Muscle layer of colon (tissue), 2 donors: Measurements from ENCODE around the gene ACSS1.

Source experiments
- H3K27ac ChIP-seq: one replicate; pipeline ENCODE4 v1.7.0; 2013; ENCODE audit warnings: low read depth, mild to moderate bottlenecking, low read length, moderate library complexity
- H3K27me3 ChIP-seq, 2 donors: one replicate each; pipeline ENCODE4 v1.7.0; 2013; ENCODE audit warnings: low read length in 2 of 2, mild to moderate bottlenecking in 2 of 2; ENCODE audit not compliant: insufficient read depth in 2 of 2, control insufficient read depth in 1 of 2
- H3K36me3 ChIP-seq: one replicate; pipeline ENCODE4 v1.7.0; 2013; ENCODE audit warnings: mild to moderate bottlenecking, low read length; ENCODE audit not compliant: insufficient read depth
- H3K4me1 ChIP-seq: one replicate; pipeline ENCODE4 v1.7.0; 2013; ENCODE audit warnings: mild to moderate bottlenecking, low read length; ENCODE audit not compliant: insufficient read depth
- H3K4me3 ChIP-seq, 2 donors: one replicate each; pipeline ENCODE4 v1.7.0; 2013; ENCODE audit warnings: low read length in 2 of 2, low read depth in 1 of 2, mild to moderate bottlenecking in 1 of 2, moderate library complexity in 1 of 2
- H3K9ac ChIP-seq: one replicate; pipeline ENCODE4 v1.7.0; 2013; ENCODE audit warnings: low read length
- H3K9me3 ChIP-seq: one replicate; pipeline ENCODE4 v1.7.0; 2013; ENCODE audit warnings: mild to moderate bottlenecking, low read length
- donor health status: abdominal sarcoma.
- donor health status: Adenocarcinoma of cecum.

Gene ACSS1

GRCh38 chr20:25064561-25065071, 6.7 kb upstream of the ACSS1 start:
- peaks cover 11% of the 10 kb centered on the region for H3K4me1 ChIP-seq
- no peak overlapping the region for H3K27ac ChIP-seq
- H3K4me3 ChIP-seq, result no peak overlapping the region
- no peak overlapping the region for H3K9ac ChIP-seq
- peaks cover 0 to 5% of the 10 kb centered on the region in 2 donors for H3K27me3 ChIP-seq
- H3K9me3 ChIP-seq, result no peaks in the 10 kb centered on the region
- no peaks in the 10 kb centered on the region for H3K36me3 ChIP-seq

DNA sequence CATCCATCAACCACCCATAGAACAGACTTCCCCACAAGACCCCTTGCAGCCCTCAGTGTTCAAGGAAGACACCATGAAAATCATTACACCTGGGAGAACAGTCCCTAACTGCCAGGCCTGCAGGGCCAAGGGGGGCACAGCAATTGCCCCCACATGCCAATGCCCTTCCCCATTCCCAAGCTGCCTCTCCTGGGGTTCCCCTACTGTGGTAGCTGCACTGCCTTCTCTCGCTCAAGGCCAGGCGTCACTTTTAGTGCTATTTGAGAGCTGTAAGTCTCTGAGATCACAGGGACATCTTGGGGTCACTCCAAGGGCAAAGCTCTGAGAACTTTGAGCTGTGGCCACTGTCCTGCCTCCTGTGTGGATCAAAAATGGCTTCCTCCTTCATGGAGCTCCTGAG, 6.0 kb upstream of the ACSS1 start:
- Histone ChIP-seq H3K27ac (no peak overlapping the region), H3K27me3 (no peaks in the 10 kb centered on the region), H3K4me3 (no peak overlapping the region), H3K4me1 (peaks cover 17% of the 10 kb centered on the region), H3K36me3 (no peaks in the 10 kb centered on the region), H3K9me3 (no peaks in the 10 kb centered on the region), H3K9ac (no peak overlapping the region)

DNA sequence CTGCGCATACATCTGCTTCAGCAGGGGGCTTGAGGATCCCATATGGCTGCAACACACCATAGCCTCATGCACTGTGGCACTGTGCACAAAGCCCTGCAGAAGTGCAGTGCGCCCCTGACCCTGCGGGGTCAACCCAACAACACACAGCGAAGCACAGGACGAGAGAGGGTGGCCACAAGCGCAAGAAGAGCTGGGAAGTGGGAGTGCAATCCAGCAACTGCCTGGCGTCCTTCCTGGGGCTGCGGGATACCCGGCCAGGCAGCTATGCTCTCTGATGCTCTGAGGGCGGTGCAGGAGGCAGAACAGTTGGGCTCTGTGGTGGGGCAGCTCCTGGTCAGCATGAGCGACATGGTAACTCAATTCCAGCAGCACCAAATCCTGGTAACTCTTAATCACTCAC, 5.6 kb upstream of the ACSS1 start:
- H3K27ac ChIP-seq, result no peak overlapping the region
- H3K4me1 ChIP-seq, result peaks cover 19% of the 10 kb centered on the region

GRCh38 chr20:25062841-25063240, 4.9 kb upstream of the ACSS1 start:
- Histone ChIP-seq H3K4me1 (peaks cover 19% of the 10 kb centered on the region), H3K36me3 (no peaks in the 10 kb centered on the region), H3K9me3 (no peaks in the 10 kb centered on the region), H3K4me3 (no peak overlapping the region), H3K27me3 (no peaks in the 10 kb centered on the region), H3K9ac (no peak overlapping the region), H3K27ac (no peak overlapping the region)

More for the DNA sequence above, 5.6 kb upstream of the ACSS1 start:
- H3K27me3 ChIP-seq, result no peaks in the 10 kb centered on the region
- no peaks in the 10 kb centered on the region for H3K36me3 ChIP-seq
- no peaks in the 10 kb centered on the region for H3K9me3 ChIP-seq
- no peak overlapping the region for H3K4me3 ChIP-seq
- H3K9ac ChIP-seq, result no peak overlapping the region

GRCh38 chr20:25061821-25062530, 4.0 kb upstream of the ACSS1 start:
- Histone ChIP-seq H3K9me3 (no peaks in the 10 kb centered on the region), H3K27ac (no peak overlapping the region), H3K4me1 (peaks cover 19% of the 10 kb centered on the region)

DNA sequence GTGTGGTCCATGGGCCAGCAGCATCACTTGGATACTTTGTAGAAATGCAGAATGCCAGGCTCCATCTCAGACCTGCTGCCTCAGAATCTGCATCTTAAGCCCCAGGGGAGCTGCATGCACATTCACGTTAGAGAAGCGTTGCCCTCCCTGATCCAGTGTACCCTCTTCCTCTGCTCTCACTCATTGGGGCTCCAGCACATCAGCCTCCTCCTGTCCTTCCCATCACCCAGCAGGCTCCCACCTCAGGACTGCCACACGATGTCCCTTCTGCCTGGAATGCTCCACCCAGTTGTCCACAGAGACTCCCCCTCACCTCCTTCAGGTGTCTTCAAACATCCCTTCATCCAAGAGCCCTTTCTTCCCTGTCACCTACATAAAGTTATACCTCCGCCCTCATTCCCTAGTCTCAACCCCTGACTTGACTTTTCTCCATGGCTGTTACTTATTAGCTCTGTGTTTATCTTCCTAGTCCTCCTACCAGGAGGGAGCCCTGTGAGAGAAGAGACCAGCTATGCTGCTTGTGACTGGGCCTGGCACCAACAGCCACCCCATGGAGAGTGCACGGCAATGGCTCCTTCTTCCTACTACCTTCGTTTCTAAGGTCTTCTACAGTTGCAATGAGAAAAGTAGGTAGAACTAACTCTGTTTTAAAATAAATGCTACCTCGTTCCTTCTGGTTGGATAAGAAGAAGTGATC, 3.3 kb upstream of the ACSS1 start:
- Histone ChIP-seq H3K27me3 (no peaks in the 10 kb centered on the region), H3K4me1 (peaks cover 25% of the 10 kb centered on the region), H3K4me3 (no peak overlapping the region), H3K36me3 (no peaks in the 10 kb centered on the region), H3K27ac (no peak overlapping the region), H3K9me3 (no peaks in the 10 kb centered on the region), H3K9ac (no peak overlapping the region)

More at GRCh38 chr20:25061821-25062530, 4.0 kb upstream of the ACSS1 start:
- Histone ChIP-seq H3K27me3 (no peaks in the 10 kb centered on the region), H3K4me3 (no peak overlapping the region), H3K9ac (no peak overlapping the region), H3K36me3 (no peaks in the 10 kb centered on the region)

DNA sequence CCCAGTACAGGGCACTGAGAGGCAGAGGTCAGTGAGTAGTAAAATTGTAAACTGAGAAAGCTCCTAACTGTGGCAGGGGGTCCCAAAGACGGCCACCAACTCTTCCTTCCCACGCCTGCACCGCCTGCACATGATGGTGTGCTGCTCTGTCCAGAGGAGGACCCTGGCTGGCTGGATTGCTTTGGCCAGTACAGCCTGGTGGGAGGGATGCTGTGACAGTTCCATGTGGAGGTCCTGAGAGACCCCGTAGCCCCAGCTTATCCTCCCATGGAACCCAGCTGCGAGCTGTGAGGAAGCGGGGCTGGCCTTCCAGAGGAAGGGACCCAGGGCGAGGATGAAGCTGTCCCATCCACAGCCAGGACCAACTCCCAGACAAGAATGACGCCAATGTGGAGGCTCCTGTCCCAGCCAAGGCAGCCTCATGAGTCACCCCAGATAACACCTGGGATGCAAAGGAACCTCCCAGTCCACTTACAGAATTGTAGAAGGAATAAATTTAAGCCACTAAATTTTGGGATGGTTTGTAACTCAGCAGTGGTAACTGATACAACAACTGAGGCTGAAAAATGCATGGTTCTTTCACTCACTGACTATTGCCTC, 2.0 kb upstream of the ACSS1 start:
- Histone ChIP-seq H3K9me3 (no peaks in the 10 kb centered on the region), H3K4me1 (peaks cover 29% of the 10 kb centered on the region), H3K9ac (no peak overlapping the region), H3K36me3 (no peaks in the 10 kb centered on the region), H3K27ac (peak overlapping the region; percentile 94), H3K27me3 (no peaks in the 10 kb centered on the region), H3K4me3 (no peak overlapping the region)

DNA sequence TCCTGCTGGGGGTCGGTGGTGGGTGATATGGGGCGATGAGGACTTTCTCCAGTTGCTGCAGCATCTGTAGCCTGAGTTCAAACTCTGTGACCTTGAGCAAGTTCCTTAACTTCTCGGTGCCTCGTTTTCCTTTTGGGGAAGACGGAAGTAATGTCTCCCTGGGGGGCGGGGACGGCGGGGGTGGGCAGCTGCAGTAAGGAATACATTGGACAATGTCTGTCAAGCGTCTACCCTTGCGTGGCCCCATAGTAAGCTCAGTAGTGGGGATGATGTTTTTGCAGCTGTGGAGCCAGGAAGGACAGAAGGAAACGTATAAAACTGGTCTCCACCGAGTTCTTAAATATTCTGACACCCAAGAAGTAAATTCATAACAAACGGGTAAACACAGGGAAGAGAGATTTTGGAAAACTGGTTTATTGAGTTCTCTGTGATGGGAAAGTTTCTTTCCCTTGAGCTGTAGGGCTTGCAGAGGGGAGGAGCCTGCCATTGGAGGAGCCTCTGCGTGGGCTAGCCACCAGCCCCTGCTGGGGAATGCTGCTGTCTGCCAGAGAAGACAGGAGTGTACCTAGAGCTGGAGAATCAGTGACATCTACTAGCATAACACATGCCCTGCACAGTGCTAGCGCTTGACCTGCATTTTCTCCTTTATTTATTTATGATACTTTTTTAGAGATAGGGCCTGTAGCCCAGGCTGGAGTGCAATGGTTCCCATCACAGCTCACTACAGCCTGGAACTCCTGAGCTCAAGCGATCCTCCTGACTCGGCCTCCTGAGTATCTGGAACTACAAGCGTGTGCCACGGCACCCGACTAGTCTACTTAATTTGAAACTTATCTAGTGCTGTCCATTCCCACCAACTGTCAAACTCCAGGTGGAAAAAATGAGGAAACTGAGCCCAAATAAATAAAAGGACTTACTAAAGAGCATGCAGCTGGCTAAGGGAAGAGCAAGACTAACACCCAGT, 1.2 kb upstream of the ACSS1 start:
- Histone ChIP-seq H3K36me3 (no peaks in the 10 kb centered on the region), H3K27me3 (no peaks in the 10 kb centered on the region), H3K4me1 (peaks cover 38% of the 10 kb centered on the region), H3K4me3 (peak overlapping the region; percentile 80 to 89), H3K9ac (peak overlapping the region; percentile 52), H3K27ac (peak overlapping the region; percentile 94), H3K9me3 (no peaks in the 10 kb centered on the region)

DNA sequence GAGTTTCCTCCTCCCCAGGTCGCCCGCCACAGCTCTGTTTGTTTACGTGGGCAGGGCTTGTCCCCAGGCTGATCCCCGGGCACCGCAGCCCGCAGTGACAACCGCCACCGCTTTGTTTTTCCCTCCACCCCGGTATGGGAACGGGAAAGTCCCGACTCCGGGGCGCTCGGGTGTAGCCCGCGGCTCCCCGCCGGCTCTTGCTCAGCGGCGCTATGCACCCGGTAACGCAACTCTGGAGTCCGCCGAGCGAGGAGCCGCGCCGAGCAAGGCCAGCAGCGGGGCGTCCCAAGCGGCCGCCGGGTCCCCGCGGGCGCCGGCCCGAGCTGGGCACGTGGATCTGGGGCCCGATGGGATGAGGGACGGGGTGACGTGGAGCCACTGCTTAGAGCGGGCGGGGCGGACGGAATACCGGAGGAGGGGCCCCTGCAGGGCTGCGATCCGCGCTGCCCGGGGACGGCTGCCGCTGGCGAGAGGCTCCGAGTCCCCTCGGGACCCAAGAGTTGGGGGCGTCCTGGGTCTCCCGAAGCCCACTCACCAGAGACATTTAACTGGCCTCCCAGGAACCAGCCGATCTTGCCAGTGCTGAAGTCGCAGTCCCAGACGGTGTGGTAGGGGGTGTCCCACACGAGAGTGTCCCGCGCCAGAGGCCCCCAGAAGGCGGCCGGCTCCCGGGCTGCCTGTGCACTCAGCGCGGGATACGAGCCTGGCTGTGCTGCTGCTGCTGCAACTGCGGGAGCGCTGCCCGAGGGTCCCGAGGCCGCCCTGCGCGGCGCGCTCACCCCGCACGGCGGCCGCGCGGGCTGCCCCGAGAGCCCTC, 497 bp downstream of the ACSS1 start:
- Histone ChIP-seq H3K4me3 (peak overlapping the region; percentile 80 to 89), H3K4me1 (peaks cover 54% of the 10 kb centered on the region), H3K27ac (peak overlapping the region; percentile 94), H3K36me3 (no peaks in the 10 kb centered on the region), H3K27me3 (no peaks in the 10 kb centered on the region), H3K9me3 (no peaks in the 10 kb centered on the region), H3K9ac (peak overlapping the region; percentile 45)

- Histone ChIP-seq H3K36me3 (no peaks in the 10 kb centered on the region), H3K4me1 (peaks cover 61% of the 10 kb centered on the region), H3K4me3 (peak overlapping the region; percentile 80 to 89), H3K9me3 (no peaks in the 10 kb centered on the region), H3K27me3 (no peaks in the 10 kb centered on the region), H3K27ac (peak overlapping the region; percentile 94), H3K9ac (peak overlapping the region; percentile 40)
These were observed 1.2 kb downstream of the ACSS1 start for GRCh38 chr20:25056690-25057233.
